ENCODE data around the gene FBXL4.

GRCh38 chr6:98880486-98880885 lies 67.3 kb downstream of the FBXL4 start:
- TF ChIP-seq, protein P1, sequence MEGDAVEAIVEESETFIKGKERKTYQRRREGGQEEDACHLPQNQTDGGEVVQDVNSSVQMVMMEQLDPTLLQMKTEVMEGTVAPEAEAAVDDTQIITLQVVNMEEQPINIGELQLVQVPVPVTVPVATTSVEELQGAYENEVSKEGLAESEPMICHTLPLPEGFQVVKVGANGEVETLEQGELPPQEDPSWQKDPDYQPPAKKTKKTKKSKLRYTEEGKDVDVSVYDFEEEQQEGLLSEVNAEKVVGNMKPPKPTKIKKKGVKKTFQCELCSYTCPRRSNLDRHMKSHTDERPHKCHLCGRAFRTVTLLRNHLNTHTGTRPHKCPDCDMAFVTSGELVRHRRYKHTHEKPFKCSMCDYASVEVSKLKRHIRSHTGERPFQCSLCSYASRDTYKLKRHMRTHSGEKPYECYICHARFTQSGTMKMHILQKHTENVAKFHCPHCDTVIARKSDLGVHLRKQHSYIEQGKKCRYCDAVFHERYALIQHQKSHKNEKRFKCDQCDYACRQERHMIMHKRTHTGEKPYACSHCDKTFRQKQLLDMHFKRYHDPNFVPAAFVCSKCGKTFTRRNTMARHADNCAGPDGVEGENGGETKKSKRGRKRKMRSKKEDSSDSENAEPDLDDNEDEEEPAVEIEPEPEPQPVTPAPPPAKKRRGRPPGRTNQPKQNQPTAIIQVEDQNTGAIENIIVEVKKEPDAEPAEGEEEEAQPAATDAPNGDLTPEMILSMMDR (IDR thresholded peaks at IDR 0.05), result no peak
- TF ChIP-seq POLR2A (IDR thresholded peaks at IDR 0.05) (no peak), POLR2AphosphoS5 (IDR thresholded peaks at IDR 0.05) (no peak), EP300 (IDR thresholded peaks at IDR 0.05) (no peak)
